GM23338 (cell line): Measurements from ENCODE around the gene MUC7. TPM values are rescaled to one million over a fixed set of nuclear protein-coding genes. Genes with fewer than 3 reads are reported as not detected.

Experiments
- ATAC-seq: fragments of 200-7000 bp; cut with Tn5 transposase; 3 replicates; pipeline ENCODE4 v1.9.1; 2020
- DNase-seq: peaks from one replicate; pipeline ENCODE4 v3.0.0-alpha.2; 2015; ENCODE audit warnings: low spot score
- H2AFZ ChIP-seq: fragments of 200-600 bp; sonication (generic); 2 replicates; pipeline ENCODE4 v1.8.0; 2016; ENCODE audit warnings: antibody characterized with exemption, mild to moderate bottlenecking, moderate library complexity
- H3F3A ChIP-seq: fragments of 200-600 bp; sonication (generic); replicated peaks from 2 replicates; pipeline ENCODE4 v1.8.0; 2017; ENCODE audit warnings: antibody characterized with exemption, mixed run types, low read depth
- H3K27ac ChIP-seq: fragments of 200-600 bp; sonication (generic); 2 replicates; pipeline ENCODE4 v1.6.1; 2016; ENCODE audit warnings: low read depth
- H3K27me3 ChIP-seq: fragments of 200-600 bp; sonication (generic); 2 replicates; pipeline ENCODE4 v1.8.0; 2016; ENCODE audit warnings: mild to moderate bottlenecking, mixed run types, moderate library complexity; ENCODE audit not compliant: insufficient read depth
- H3K36me3 ChIP-seq: fragments of 200-600 bp; sonication (generic); 2 replicates; pipeline ENCODE4 v1.8.0; 2016; ENCODE audit warnings: mild to moderate bottlenecking; ENCODE audit not compliant: insufficient read depth
- H3K4me1 ChIP-seq: fragments of 200-600 bp; sonication (generic); 2 replicates; pipeline ENCODE4 v1.8.0; 2016; ENCODE audit warnings: mild to moderate bottlenecking, moderate library complexity; ENCODE audit not compliant: insufficient read depth
- H3K4me2 ChIP-seq: fragments of 200-600 bp; sonication (generic); 2 replicates; pipeline ENCODE4 v1.7.1; 2017; ENCODE audit warnings: mixed run types
- H3K4me3 ChIP-seq: fragments of 200-600 bp; sonication (generic); 2 replicates; pipeline ENCODE4 v1.6.1; 2016; ENCODE audit warnings: mixed run types
- H3K79me2 ChIP-seq: fragments of 200-600 bp; sonication (generic); replicated peaks from 2 replicates; pipeline ENCODE4 v1.8.0; 2017; ENCODE audit warnings: mild to moderate bottlenecking; ENCODE audit not compliant: insufficient read depth
- H3K9me2 ChIP-seq: fragments of 200-600 bp; sonication (generic); 2 replicates; pipeline ENCODE4 v1.8.0; 2017; ENCODE audit not compliant: insufficient read depth
- H4K20me1 ChIP-seq: fragments of 200-600 bp; sonication (generic); replicated peaks from 2 replicates; pipeline ENCODE4 v1.8.0; 2017; ENCODE audit warnings: mild to moderate bottlenecking; ENCODE audit not compliant: insufficient read depth
- H3K27ac Mint-ChIP-seq: 2 replicates; pipeline ENCODE4 v1.8.0; 2020; ENCODE audit warnings: inconsistent platforms, mild to moderate bottlenecking, moderate library complexity, mixed read lengths
- H3K27me3 Mint-ChIP-seq: 3 replicates; pipeline ENCODE4 v1.8.0; 2022; ENCODE audit warnings: low read depth, mild to moderate bottlenecking, moderate library complexity, mixed read lengths, inconsistent platforms; ENCODE audit not compliant: insufficient read depth, poor library complexity
- H3K36me3 Mint-ChIP-seq: 3 replicates; pipeline ENCODE4 v1.8.0; 2021; ENCODE audit warnings: low read depth, mild to moderate bottlenecking, inconsistent platforms, moderate library complexity, mixed read lengths
- H3K4me1 Mint-ChIP-seq: 3 replicates; pipeline ENCODE4 v1.8.0; 2020; ENCODE audit warnings: mild to moderate bottlenecking, inconsistent platforms, mixed read lengths
- H3K4me3 Mint-ChIP-seq: 3 replicates; pipeline ENCODE4 v1.8.0; 2021; ENCODE audit warnings: moderate library complexity, mild to moderate bottlenecking, inconsistent platforms, mixed read lengths
- H3K9me3 Mint-ChIP-seq: 3 replicates; pipeline ENCODE4 v1.8.0; 2020; ENCODE audit warnings: moderate library complexity, mild to moderate bottlenecking, inconsistent platforms, mixed read lengths
- EZH2phosphoT487 ChIP-seq: fragments of 200-600 bp; sonication (generic); IDR thresholded peaks from one replicate; pipeline ENCODE4 v1.8.1; 2018; ENCODE audit warnings: antibody characterized with exemption; ENCODE audit not compliant: unreplicated experiment
- JUNB ChIP-seq: IDR thresholded peaks from one replicate; pipeline ENCODE4 v1.6.1; 2016; ENCODE audit warnings: antibody characterized with exemption; ENCODE audit not compliant: unreplicated experiment
- NANOG ChIP-seq: IDR thresholded peaks from 2 replicates; pipeline ENCODE4 v1.6.1; 2016; ENCODE audit warnings: antibody characterized with exemption, borderline replicate concordance
- STAT1 ChIP-seq: IDR thresholded peaks from one replicate; pipeline ENCODE4 v1.6.1; 2016; ENCODE audit warnings: antibody characterized with exemption; ENCODE audit not compliant: unreplicated experiment
- ZNF114 ChIP-seq: fragments of 250-450 bp; sonication (Bioruptor Pico); IDR thresholded peaks from 2 replicates; pipeline ENCODE4 v1.5.0; 2020; ENCODE audit warnings: mild to moderate bottlenecking, moderate library complexity
- ZNF331 ChIP-seq: fragments of 250-450 bp; sonication (Bioruptor Pico); IDR thresholded peaks from 2 replicates; pipeline ENCODE4 v1.5.0; 2020; ENCODE audit warnings: low read depth, mild to moderate bottlenecking, moderate library complexity
- polyA plus RNA-seq: library from polyadenylated mRNA; unstranded; fragments of >200 nt; fragmentation: Nextera tagmentation; extraction: Ambion mirVana; gene quantifications from 2 replicates; pipeline ENCODE4 v1.2.1, GENCODE V29; 2016
- total RNA-seq: library from RNA; depleted of rRNA; stranded (reverse); fragments of >200 nt; shearing (Covaris generic); gene quantifications from 2 replicates; pipeline ENCODE4 v1.2.3, GENCODE V29; 2014
- TF ChIP-seq, protein P1 (sequence below): fragments of 250-450 bp; sonication (Bioruptor Pico); IDR thresholded peaks from 2 replicates; pipeline ENCODE4 v1.5.0; 2020; ENCODE audit warnings: mild to moderate bottlenecking, moderate library complexity
- TF ChIP-seq, protein P2 (sequence below): IDR thresholded peaks from 2 replicates; pipeline ENCODE4 v1.6.1; 2016; ENCODE audit warnings: antibody characterized with exemption

Gene MUC7
- total and polyA plus RNA-seq, 2 experiments from 2014 or later = not detected

DNA sequence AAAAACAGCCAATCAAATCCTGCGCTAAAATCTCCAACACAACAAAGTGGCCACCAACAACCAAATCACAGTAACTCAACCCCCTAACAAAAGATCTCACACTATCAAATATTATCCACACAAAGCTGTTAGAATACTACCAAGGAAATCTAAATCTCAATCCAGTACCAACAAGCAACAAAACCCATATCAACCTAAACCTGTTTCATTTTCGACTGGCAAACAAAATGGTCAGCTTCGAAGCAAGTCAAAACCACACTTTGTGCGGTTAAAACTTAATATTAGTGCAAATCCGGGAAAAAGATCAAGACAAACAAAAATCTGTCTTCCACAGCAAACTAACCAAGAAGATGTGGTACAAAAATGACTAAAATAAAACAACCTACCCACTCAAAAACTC is 28.7 kb upstream of the MUC7 start:
- Mint-ChIP-seq H3K27ac (no peak overlapping the region), H3K4me1 (no peaks in the 10 kb centered on the region), H3K27me3 (no peaks in the 10 kb centered on the region), H3K9me3 (no peaks in the 10 kb centered on the region), H3K36me3 (no peaks in the 10 kb centered on the region), H3K4me3 (no peak overlapping the region)
- ATAC-seq (no peak), DNase-seq (no peak)
- no peak for TF ChIP-seq EZH2phosphoT487
- TF ChIP-seq ZNF331 (CRISPR knock-in tag) = no peak
- no peak for TF ChIP-seq JUNB
- no peak for TF ChIP-seq NANOG
- no peak for TF ChIP-seq ZNF114 (CRISPR knock-in tag)
- no peak for TF ChIP-seq STAT1
- TF ChIP-seq, protein P1, sequence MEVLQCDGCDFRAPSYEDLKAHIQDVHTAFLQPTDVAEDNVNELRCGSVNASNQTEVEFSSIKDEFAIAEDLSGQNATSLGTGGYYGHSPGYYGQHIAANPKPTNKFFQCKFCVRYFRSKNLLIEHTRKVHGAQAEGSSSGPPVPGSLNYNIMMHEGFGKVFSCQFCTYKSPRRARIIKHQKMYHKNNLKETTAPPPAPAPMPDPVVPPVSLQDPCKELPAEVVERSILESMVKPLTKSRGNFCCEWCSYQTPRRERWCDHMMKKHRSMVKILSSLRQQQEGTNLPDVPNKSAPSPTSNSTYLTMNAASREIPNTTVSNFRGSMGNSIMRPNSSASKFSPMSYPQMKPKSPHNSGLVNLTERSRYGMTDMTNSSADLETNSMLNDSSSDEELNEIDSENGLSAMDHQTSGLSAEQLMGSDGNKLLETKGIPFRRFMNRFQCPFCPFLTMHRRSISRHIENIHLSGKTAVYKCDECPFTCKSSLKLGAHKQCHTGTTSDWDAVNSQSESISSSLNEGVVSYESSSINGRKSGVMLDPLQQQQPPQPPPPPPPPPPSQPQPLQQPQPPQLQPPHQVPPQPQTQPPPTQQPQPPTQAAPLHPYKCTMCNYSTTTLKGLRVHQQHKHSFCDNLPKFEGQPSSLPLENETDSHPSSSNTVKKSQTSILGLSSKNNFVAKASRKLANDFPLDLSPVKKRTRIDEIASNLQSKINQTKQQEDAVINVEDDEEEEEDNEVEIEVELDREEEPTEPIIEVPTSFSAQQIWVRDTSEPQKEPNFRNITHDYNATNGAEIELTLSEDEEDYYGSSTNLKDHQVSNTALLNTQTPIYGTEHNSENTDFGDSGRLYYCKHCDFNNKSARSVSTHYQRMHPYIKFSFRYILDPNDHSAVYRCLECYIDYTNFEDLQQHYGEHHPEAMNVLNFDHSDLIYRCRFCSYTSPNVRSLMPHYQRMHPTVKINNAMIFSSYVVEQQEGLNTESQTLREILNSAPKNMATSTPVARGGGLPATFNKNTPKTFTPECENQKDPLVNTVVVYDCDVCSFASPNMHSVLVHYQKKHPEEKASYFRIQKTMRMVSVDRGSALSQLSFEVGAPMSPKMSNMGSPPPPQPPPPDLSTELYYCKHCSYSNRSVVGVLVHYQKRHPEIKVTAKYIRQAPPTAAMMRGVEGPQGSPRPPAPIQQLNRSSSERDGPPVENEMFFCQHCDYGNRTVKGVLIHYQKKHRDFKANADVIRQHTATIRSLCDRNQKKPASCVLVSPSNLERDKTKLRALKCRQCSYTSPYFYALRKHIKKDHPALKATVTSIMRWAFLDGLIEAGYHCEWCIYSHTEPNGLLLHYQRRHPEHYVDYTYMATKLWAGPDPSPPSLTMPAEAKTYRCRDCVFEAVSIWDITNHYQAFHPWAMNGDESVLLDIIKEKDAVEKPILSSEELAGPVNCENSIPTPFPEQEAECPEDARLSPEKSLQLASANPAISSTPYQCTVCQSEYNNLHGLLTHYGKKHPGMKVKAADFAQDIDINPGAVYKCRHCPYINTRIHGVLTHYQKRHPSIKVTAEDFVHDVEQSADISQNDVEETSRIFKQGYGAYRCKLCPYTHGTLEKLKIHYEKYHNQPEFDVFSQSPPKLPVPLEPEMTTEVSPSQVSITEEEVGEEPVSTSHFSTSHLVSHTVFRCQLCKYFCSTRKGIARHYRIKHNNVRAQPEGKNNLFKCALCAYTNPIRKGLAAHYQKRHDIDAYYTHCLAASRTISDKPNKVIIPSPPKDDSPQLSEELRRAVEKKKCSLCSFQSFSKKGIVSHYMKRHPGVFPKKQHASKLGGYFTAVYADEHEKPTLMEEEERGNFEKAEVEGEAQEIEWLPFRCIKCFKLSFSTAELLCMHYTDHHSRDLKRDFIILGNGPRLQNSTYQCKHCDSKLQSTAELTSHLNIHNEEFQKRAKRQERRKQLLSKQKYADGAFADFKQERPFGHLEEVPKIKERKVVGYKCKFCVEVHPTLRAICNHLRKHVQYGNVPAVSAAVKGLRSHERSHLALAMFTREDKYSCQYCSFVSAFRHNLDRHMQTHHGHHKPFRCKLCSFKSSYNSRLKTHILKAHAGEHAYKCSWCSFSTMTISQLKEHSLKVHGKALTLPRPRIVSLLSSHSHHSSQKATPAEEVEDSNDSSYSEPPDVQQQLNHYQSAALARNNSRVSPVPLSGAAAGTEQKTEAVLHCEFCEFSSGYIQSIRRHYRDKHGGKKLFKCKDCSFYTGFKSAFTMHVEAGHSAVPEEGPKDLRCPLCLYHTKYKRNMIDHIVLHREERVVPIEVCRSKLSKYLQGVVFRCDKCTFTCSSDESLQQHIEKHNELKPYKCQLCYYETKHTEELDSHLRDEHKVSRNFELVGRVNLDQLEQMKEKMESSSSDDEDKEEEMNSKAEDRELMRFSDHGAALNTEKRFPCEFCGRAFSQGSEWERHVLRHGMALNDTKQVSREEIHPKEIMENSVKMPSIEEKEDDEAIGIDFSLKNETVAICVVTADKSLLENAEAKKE (CRISPR knock-in tag) = no peak
- TF ChIP-seq, protein P2, sequence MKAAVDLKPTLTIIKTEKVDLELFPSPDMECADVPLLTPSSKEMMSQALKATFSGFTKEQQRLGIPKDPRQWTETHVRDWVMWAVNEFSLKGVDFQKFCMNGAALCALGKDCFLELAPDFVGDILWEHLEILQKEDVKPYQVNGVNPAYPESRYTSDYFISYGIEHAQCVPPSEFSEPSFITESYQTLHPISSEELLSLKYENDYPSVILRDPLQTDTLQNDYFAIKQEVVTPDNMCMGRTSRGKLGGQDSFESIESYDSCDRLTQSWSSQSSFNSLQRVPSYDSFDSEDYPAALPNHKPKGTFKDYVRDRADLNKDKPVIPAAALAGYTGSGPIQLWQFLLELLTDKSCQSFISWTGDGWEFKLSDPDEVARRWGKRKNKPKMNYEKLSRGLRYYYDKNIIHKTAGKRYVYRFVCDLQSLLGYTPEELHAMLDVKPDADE = no peak
- Histone ChIP-seq H3F3A (no peaks in the 10 kb centered on the region), H2AFZ (no peak overlapping the region), H3K79me2 (no peaks in the 10 kb centered on the region), H3K4me1 (no peaks in the 10 kb centered on the region), H3K4me3 (no peak overlapping the region), H3K27me3 (no peaks in the 10 kb centered on the region), H4K20me1 (no peaks in the 10 kb centered on the region), H3K36me3 (no peaks in the 10 kb centered on the region), H3K27ac (no peak overlapping the region), H3K4me2 (no peak overlapping the region), H3K9me2 (peaks cover 4% of the 10 kb centered on the region; the same call in 1 of the 2 replicates)
